RPMI7951 (cell line): ENCODE data around the gene CAMSAP1. TPM values are rescaled to one million over a fixed set of nuclear protein-coding genes. Genes with fewer than 3 reads are reported as not detected.
"Not testable (repeated sequence)": the region's sequence is repeated elsewhere in the genome, so short reads cannot be mapped to it uniquely, and the experiment has no call there.

Experiments
- DNase-seq: peaks from one replicate; pipeline ENCODE4 v3.0.0-alpha.2; 2012; ENCODE audit warnings: low read depth
- total RNA-seq: library from RNA; depleted of rRNA; stranded (reverse); fragments of >200 nt; shearing (Covaris generic); gene quantifications from 2 replicates; pipeline ENCODE4 v1.2.3, GENCODE V29; 2014; rRNA removed

The CAMSAP1 gene, protein sequence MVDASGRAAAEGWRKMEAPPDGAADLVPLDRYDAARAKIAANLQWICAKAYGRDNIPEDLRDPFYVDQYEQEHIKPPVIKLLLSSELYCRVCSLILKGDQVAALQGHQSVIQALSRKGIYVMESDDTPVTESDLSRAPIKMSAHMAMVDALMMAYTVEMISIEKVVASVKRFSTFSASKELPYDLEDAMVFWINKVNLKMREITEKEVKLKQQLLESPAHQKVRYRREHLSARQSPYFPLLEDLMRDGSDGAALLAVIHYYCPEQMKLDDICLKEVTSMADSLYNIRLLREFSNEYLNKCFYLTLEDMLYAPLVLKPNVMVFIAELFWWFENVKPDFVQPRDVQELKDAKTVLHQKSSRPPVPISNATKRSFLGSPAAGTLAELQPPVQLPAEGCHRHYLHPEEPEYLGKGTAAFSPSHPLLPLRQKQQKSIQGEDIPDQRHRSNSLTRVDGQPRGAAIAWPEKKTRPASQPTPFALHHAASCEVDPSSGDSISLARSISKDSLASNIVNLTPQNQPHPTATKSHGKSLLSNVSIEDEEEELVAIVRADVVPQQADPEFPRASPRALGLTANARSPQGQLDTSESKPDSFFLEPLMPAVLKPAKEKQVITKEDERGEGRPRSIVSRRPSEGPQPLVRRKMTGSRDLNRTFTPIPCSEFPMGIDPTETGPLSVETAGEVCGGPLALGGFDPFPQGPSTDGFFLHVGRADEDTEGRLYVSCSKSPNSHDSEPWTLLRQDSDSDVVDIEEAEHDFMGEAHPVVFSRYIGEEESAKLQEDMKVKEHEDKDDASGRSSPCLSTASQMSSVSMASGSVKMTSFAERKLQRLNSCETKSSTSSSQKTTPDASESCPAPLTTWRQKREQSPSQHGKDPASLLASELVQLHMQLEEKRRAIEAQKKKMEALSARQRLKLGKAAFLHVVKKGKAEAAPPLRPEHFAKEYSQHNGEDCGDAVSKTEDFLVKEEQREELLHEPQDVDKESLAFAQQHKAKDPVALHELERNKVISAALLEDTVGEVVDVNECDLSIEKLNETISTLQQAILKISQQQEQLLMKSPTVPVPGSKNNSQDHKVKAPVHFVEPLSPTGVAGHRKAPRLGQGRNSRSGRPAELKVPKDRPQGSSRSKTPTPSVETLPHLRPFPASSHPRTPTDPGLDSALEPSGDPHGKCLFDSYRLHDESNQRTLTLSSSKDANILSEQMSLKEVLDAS (N-terminal part only)
- total RNA-seq: 6.2 and 10.3 TPM in 2 replicates

DNA sequence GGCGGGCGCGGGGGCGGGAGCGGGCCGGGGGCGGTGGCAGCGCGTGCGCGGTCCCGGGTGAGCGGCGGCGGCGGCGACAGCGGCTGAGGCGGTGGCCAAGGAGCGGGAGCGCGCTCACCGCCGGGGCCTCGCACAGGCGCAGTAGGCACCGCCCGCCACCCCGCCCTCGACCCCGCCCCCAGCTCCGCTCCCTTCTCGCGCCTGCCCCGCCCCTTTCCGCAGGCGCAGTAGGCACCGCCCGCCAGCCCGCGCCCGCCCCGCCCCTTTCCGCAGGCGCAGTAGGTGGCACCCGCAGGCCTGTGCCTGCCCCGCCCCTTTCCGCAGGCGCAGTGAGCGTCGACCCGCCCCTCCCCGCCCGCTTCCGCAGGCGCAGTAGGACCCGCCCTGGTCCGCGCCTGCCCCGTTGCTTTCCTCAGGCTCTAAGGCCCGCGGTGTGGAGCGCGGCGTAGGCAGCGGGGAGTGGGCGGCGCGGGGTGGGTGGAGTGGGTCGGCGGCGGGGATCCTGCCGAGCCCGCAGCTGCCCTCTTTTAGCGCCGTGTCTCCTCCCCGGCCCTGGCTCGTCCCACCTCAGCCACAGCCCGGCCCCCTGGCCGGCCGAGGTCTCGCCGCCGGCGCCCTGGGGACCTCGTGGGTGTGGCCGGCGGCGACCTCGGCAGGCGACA, at the start of gene CAMSAP1:
Gene CAMSAP1, minus strand, starts transcription at position 116 of the 662 bp plus-strand sequence. CDS start 387 bp downstream, outside the sequence.
- DNase-seq: peak; percentile 85

DNA sequence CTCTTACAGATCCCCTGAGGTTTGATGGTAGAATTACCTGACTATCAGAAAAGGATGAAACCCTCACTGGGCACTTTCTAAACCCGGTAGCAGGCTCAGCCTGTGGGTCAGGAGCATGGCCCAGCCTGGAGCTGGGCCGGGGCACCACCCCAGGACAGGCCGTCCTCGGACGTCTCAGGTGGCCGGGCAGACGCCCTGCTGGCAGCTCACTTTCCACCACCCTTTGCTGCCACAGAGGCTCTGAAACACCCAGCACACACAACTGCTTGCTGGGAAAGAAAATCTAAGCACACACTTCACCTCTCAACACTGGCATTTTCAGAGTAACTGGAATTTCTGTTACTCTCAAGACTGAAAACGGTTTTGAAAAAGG, 49.4 kb upstream of the CAMSAP1 start:
- DNase-seq: no peak

DNA sequence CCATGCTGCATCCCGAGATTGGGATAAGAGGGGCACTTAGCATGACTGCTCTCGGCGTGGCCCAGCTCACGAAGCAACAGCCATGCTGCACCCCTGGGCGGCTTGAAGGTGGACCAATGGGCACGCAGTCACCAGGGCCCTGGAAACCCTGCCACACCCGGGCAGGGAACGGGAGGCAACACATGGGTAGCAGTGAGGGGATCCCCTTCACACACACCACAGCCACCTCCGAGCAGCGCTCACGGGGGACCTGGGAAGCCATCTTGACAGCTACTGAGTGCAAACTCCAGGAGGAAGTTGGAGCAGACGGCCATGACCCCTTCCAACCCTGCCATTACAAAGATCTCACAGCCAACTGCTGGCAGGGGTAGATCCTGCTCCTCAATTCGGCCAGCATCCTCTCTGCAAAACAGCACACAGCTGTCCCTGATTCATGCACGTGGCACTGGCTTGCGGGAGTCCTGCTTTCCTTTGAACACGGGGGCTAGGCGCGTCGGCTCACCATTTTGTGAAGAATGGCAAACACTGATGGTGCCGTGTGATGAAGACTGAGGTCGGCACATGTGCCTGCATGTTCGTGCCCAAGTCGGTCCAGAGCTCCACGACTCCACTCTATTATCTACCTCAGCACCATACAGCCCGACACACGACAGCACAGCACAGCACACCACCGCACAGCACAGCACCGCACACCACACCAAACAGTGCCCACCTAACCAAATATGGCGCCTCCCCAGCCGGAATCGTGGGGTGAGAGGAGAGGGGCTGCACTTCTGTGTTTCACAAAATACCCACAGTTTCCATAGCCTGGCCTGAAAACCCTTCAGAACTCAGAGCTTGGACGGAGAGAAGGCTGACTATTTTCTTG, 48.8 kb upstream of the CAMSAP1 start:
- DNase-seq: no peak

DNA sequence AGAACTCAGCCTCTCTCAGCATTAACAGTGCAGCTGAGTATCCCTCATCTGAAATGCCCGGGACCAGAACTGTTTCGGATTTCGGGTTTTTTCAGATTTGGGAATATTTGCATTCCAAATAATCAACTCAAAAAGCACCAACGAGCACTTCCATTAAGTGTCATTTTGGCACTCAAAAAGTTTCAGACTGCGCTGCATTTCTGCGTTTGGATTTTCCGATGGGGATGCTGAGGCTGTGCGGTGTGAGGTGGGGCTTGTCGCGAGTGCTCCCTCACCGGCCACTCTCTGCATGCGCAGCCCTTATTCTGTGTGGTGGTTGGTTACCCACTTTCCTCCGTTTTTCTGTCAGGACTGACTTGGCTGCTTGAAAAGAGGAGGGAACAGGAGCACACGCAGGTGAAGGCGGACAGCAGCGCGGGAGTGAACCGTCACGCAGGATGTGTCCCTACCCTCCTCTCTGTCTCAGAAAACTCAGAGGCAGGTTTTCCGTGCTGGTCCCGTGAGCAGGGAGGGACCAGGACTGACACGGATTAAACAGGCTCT, 45.4 kb upstream of the CAMSAP1 start:
- DNase-seq: no peak

DNA sequence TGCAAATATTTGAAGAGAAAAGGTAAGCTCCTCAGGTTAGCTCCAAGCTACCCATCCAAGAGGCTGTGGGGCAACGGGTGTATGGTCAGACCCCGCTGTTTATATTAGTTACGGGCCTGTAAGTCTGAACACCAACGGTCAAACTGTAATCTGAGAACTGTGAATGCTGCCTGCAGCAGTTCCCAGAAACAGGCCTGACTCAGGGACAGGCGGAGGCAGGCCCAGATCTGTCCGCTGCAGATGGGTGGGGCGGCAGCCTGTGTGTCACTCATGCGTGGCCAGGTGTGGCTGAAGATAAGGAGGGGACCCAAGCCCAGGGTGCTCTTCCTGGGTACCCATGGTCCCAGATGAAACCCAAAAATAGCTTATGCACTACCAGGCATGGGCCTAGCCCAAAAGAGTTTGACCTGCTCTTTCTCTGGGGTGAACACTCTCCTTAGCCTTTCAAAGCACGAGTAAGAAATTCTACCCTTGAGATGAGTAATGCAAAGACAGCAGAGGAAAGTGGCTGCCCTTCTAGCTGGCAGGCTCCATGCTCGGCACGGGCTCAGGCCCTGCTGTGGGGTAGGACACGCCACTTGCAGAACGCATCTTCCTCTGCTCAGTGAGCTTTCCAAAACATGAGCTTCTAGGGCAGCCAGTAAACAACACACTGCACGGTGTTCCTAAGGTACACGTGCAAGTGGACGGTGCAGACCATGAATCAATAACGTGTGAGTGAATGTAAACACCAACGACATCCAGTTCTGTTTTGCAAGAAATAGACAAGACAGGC, 44.7 kb upstream of the CAMSAP1 start:
- no peak for DNase-seq

DNA sequence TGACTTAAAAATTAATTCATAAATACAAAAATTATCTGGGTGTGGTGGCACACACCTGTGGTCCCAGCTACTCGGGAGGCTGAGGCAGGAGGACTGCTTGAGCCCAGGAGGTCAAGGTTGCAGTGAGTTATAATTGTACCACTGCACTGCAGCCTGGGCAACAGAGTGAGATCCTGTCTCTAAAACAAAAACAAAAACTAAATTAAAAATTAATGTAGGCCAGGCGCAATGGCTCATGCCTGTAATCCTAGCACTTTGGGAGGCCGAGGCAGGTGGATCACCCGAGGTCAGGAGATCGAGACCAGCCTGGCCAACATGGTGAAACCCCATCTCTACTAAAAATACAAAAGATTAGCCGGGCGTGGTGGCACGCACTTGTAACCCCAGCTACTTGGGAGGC, 44.0 kb upstream of the CAMSAP1 start:
- not testable (repeated sequence) for DNase-seq

DNA sequence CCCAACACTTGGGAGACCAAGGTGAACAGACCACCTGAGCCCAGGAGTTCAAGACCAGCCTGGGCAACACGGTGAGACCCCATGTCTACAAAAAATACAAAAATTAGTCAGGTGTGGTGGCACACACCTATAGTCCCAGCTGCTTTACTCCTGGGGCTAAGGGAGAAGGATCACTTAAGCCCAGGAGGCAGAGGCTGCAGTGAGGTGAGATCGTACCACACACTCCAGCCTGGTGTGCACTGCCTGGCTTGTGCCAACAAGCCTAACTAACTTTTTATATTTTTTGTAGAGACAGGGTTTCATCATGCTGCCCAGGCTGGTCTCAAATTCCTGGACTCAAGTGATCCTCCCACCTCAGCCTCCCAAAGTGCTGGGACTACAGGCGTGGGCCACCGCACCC, 43.5 kb upstream of the CAMSAP1 start:
- not testable (repeated sequence) for DNase-seq

DNA sequence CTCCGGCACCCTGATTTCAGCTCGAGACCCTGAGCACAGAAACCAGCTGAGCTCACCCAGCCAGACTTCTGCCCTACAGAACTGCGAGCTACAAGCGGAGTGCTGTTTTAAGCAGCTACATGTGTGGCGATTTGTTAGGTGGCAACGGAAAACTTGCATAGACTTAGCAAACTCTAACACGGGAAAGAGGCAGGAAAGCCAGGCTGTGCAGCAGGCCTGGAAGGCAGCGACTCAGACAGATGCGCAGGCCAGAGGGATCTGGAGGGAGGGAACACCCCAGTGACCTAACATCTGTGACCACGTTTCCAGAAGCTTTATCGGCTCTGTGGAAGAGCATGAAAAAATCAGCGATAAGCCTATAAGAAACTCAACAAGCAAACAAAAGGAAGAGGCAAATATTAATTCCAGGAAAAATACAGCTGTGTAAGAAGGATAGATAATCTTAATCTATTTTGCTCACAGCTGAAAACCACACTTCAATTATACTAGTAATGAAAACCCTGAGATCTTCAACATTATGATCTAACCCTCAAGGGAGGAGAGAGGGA, 42.9 kb upstream of the CAMSAP1 start:
- no peak for DNase-seq

DNA sequence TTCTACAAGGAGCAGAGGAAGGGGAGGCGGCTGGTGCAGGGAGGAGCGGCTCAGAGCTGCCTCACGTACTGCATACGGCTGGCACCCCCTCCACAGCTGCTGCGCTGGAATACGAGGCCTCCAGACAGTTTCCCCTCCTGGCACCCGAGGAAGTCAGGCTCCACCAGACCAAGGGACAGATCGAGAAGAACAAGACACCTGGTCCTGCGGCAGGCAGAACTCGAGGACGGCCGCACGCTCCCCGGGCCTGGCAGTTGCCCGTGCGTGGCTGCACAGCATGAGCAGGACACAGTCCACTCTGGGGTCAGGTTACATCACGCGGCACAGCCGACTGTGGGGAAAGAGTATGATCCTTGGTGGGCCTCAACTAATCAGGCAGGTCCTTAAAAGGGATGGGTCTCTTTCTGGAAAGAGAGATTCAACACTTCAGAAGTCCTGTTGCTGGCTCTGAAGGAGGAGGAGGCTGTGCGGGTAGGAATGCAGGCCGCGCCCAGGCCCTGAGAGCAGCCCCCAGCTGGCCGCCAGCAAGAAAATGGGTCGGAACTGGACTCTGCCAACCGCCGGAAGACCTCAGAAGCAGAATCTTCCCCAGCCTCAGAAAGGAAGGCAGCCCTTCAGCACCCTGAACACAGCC, 42.3 kb upstream of the CAMSAP1 start:
- DNase-seq: no peak

DNA sequence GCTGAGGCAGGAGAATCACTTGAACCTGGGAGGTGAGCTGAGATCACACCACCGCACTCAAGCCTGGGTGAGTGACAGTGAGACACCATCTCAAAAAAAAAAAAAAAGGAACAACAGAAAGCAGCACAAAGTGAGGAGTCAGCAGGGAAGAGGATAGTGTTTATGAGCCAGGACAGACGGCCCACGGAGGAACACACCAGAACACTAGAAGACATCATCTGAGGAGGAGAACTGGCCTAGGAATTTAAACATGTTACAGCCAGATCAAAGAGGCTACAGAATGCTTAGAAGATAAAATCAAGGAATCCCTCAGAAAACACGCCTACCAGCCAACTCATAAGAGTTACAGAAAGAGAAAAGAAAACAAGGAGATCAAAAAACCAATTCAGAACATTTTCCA, 41.6 kb upstream of the CAMSAP1 start:
- no peak for DNase-seq

DNA sequence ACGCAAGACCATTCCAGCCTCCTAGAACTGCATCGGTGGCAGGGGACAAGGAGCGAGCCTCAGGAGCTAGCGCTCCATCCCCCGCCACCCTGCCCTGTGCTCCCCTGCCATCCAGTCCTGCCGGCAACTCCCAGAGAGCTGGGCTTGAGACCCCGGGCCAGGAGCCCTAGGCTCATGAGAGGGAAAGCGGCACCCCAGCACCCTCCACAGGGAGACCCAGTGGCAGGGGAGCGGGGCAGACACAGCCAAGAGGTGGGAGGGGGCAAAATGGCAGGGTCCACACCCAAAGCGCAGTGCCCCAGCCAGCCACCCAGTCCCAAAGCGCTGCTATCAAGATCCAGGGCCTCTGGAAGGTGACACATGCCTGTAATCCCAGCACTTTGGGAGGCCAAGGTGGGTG, 41.1 kb upstream of the CAMSAP1 start:
- DNase-seq: no peak

DNA sequence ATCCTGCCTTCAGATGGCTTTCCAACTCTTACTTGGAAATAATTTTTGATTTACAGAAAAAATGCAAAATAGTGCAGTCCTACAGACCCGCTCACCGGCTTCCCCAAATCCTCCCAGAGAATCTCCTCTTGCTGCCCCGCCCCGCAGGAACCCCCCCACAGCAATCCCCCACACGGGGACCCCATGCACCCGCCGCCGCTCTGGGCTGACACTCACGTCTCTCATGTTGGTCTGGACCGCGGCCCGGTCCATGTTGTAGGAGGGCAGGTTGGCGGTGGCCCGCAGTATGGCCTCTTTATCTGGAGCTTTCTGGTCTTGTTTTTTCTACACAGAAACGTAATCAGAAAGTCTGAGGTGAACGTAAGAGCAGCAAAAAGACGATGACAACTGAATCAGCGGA, 40.2 kb upstream of the CAMSAP1 start:
- DNase-seq: no peak

DNA sequence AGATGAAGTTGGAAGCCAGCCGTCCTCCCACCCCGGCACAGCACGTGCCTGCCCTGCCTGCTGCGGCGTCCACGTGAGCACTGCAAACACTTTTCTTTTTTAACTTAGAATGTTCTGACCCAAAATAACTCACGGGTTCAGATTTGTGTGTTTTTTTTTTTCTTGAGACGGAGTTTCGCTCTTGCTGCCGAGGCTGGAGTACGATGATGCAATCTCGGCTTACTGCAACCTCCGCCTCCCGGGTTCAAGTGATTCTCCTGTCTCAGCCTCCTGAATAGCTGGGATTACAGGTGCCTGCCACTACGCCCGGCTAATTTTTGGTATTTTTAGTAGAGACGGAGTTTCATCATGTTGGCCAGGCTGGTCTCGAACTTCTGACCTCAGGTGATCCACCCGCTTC, 39.8 kb upstream of the CAMSAP1 start:
- DNase-seq: not testable (repeated sequence)

DNA sequence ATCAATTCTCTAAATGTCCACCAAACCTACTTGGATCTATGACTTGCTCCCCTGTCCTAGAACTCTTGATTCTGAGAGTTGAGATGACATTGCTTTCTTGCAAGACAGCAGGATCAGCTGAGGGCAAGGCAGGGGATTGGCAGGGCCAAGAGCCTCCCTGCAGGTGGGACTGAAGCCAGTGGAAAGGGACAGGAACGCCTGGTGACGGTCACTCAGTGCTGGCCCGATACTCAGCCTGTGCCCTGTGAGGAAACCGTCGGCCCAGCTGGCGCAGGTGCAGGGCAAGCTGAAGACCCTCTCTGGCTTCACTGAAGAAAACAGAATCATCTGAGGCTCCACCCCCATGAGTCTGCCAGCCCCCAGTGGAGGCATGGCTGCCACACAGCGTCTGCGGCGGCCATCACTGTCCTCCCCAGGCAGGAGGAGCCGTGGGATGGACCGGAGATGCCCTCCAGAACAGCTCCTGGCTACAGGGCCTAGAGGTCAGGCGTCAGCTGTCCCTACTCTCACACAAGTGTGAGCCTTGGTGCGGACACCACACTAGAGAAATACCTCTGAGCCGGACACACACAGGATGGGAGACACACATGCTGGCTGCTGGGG, 39.1 kb upstream of the CAMSAP1 start:
- DNase-seq: no peak

DNA sequence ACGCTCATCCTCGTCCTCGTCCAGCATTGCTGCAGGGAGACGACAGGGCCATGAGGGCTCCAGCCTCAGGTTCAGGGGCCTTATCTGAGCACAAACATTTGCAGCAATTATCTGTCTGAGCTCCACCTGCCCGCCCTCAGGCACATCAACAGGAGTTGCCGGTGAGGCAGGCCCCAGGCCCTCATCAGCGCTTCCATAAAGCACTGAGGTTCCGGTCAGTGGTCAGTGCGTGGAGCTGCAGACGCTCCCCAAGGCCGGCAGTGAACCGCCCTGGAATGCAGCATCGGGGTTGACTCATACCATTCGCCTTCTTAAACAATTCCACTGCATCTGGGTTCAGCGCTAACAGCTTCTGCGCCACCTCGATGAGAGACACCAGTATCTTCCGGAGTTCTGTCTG, 38.6 kb upstream of the CAMSAP1 start:
- no peak for DNase-seq

DNA sequence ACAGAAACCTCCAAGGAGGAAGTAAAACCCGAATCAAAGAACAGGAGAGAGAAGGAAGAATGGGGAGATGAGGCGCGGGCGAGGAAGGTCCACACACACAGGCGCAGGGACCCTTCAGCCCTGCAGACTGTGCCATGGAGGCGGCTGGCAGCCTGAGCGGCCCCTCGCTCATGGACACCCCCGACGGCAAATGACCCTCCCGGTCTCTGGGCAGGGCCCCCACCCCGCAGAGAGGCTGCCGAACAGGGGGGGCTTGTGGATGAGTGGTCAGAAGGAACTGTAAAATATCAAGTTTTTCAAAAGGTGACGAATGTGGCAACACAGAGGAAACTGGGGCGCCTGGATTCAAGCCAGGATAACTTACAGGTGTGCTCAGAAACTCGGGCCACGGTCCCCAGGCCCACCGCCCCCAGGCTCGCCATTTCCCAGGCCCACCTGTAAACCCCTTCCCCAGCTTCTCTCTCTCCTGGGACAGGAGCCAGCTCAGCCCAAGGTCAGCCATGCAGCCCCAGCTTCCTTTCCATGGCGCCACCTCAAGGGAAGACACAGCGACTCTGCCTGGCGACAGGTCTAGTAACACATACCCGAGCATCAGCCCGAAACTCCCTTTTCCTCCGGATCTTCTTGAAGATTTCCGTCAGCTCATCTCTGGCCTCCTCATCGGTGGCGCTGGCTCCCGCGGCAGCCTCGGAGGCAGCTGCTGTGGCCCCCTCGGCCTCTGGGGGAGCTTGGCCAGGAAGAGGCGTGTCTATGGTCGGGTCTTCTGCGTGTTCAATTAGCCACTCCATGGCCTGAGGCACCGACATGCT, 37.3 kb upstream of the CAMSAP1 start:
- DNase-seq: no peak

DNA sequence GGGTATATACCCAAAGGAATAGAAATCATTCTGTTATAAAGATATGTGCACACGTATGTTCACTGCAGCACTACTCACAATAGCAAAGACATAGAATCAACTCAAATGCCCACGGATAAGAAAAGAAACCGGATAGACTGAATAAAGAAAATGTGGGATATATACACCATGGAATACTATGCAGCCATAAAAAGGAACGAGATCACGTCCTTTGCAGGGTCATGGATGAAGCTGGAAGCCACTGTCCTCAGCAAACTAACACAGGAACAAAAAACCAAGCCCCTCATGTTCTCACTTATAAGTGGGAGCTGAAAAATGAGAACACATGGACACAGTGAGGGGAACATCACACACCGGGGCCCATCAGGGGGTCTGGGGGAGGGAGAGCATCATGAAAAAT, 36.3 kb upstream of the CAMSAP1 start:
- not testable (repeated sequence) for DNase-seq
